Mesenchymal stem cell (in vitro differentiated cells and primary cell): Measurements from ENCODE around the gene SERINC5.

ENCODE experiments used
- DNase-seq: peaks from one replicate; pipeline ENCODE4 v3.0.0-alpha.2; 2013
- H2AFZ ChIP-seq: one replicate; pipeline ENCODE4 v1.6.1; 2013; ENCODE audit warnings: low read depth, mild to moderate bottlenecking, control low read depth, inconsistent platforms, low read length, moderate library complexity
- H2AK5ac ChIP-seq: 2 replicates; pipeline ENCODE4 v1.6.1; 2013; ENCODE audit warnings: low read length, moderate library complexity, mild to moderate bottlenecking, inconsistent platforms; ENCODE audit not compliant: severe bottlenecking
- H2BK120ac ChIP-seq: one replicate; pipeline ENCODE4 v1.6.1; 2013; ENCODE audit warnings: low read depth, mild to moderate bottlenecking, inconsistent platforms, low read length, moderate library complexity
- H2BK12ac ChIP-seq, 2 experiments: one replicate each; pipeline ENCODE4 v1.6.1; 2013; ENCODE audit warnings: inconsistent platforms in 2 of 2, low read length in 2 of 2, mild to moderate bottlenecking in 2 of 2, moderate library complexity in 2 of 2, control low read depth in 1 of 2
- H2BK15ac ChIP-seq: one replicate; pipeline ENCODE4 v1.6.1; 2013; ENCODE audit warnings: mild to moderate bottlenecking, low read depth, inconsistent platforms; ENCODE audit not compliant: poor library complexity, severe bottlenecking
- H2BK5ac ChIP-seq: 2 replicates; pipeline ENCODE4 v1.6.1; 2013; ENCODE audit warnings: low read depth, mild to moderate bottlenecking, low read length, control low read depth, inconsistent platforms; ENCODE audit not compliant: poor library complexity, severe bottlenecking
- H3K14ac ChIP-seq, 2 experiments: one replicate each; pipeline ENCODE4 v1.6.1; 2013; ENCODE audit warnings: inconsistent platforms in 2 of 2, low read length in 2 of 2, control low read depth in 1 of 2, mild to moderate bottlenecking in 1 of 2, moderate library complexity in 1 of 2
- H3K18ac ChIP-seq, 2 experiments: one replicate each; pipeline ENCODE4 v1.6.1; 2013; ENCODE audit warnings: inconsistent platforms in 2 of 2, low read length in 2 of 2, control low read depth in 1 of 2, low read depth in 1 of 2, mild to moderate bottlenecking in 1 of 2
- H3K23ac ChIP-seq, 2 experiments: one replicate each; pipeline ENCODE4 v1.6.1; 2013; ENCODE audit warnings: inconsistent platforms in 2 of 2, low read length in 2 of 2, mild to moderate bottlenecking in 2 of 2, moderate library complexity in 2 of 2, control low read depth in 1 of 2
- H3K27ac ChIP-seq: 2 replicates; pipeline ENCODE4 v1.5.1; 2013; ENCODE audit warnings: mild to moderate bottlenecking, moderate library complexity, low read length, control low read depth, inconsistent platforms; ENCODE audit not compliant: poor library complexity, severe bottlenecking
- H3K27me3 ChIP-seq, 2 experiments: 2 replicates each; pipeline versions ENCODE4 v1.6.1 to v1.7.0; 2013; ENCODE audit warnings: low read length in 2 of 2, mild to moderate bottlenecking in 2 of 2, moderate library complexity in 2 of 2, control low read depth in 1 of 2, inconsistent platforms in 1 of 2; ENCODE audit not compliant: control insufficient read depth in 1 of 2, insufficient read depth in 1 of 2
- H3K36me3 ChIP-seq, 2 experiments: 2 replicates each; pipeline versions ENCODE4 v1.6.1 to v1.7.0; 2013; ENCODE audit warnings: low read length in 2 of 2, control low read depth in 1 of 2, inconsistent platforms in 1 of 2, low read depth in 1 of 2, mild to moderate bottlenecking in 1 of 2; ENCODE audit not compliant: insufficient read depth in 2 of 2, control insufficient read depth in 1 of 2
- H3K4ac ChIP-seq, 2 experiments: one replicate each; pipeline ENCODE4 v1.6.1; 2013; ENCODE audit warnings: inconsistent platforms in 2 of 2, low read length in 2 of 2, mild to moderate bottlenecking in 2 of 2, moderate library complexity in 2 of 2, control low read depth in 1 of 2, low read depth in 1 of 2
- H3K4me1 ChIP-seq: 2 replicates; pipeline ENCODE4 v1.6.1; 2013; ENCODE audit warnings: low read depth, low read length, control low read depth; ENCODE audit not compliant: control insufficient read depth, insufficient read depth
- H3K4me2 ChIP-seq: 2 replicates; pipeline ENCODE4 v1.6.1; 2013; ENCODE audit warnings: low read length, mild to moderate bottlenecking, inconsistent platforms; ENCODE audit not compliant: poor library complexity, severe bottlenecking
- H3K4me3 ChIP-seq, 2 experiments: 2 replicates each; pipeline versions ENCODE4 v1.5.1 to v1.7.0; 2013; ENCODE audit warnings: low read length in 2 of 2, mild to moderate bottlenecking in 2 of 2, control low read depth in 1 of 2, low read depth in 1 of 2; ENCODE audit not compliant: insufficient read depth in 1 of 2
- H3K79me1 ChIP-seq: replicated peaks from 2 replicates; pipeline ENCODE4 v1.6.1; 2013; ENCODE audit warnings: mild to moderate bottlenecking, control low read depth, low read length, inconsistent platforms; ENCODE audit not compliant: poor library complexity, severe bottlenecking
- H3K9ac ChIP-seq: 2 replicates; pipeline ENCODE4 v1.7.0; 2013; ENCODE audit warnings: mild to moderate bottlenecking, low read length, moderate library complexity
- H3K9me3 ChIP-seq: 2 replicates; pipeline ENCODE4 v1.7.0; 2013; ENCODE audit warnings: mild to moderate bottlenecking, low read length; ENCODE audit not compliant: control insufficient read depth
- H4K8ac ChIP-seq: one replicate; pipeline ENCODE4 v1.6.1; 2013; ENCODE audit warnings: inconsistent platforms, mild to moderate bottlenecking, low read length, moderate library complexity
- H4K91ac ChIP-seq: one replicate; pipeline ENCODE4 v1.6.1; 2013; ENCODE audit warnings: mild to moderate bottlenecking, low read length, inconsistent platforms
- WGBS: methylation state at CpG from one replicate; pipeline ENCODE4 v1.1.7; 2013; ENCODE audit warnings: mixed read lengths; 5-methylcytosine and 5-hydroxymethylcytosine counted together

SERINC5 gene

GRCh38 chr5:80260461-80260860 is 4.6 kb upstream of the SERINC5 start:
- Histone ChIP-seq H3K27me3 (no peaks in the 10 kb centered on the region), H3K4me3 (no peak overlapping the region), H3K4me1 (peaks cover 8% of the 10 kb centered on the region), H2AFZ (no peak overlapping the region), H3K9me3 (no peaks in the 10 kb centered on the region), H3K23ac (no peak overlapping the region), H3K9ac (no peak overlapping the region), H2BK15ac (no peak overlapping the region), H3K14ac (no peak overlapping the region), H3K4ac (no peak overlapping the region), H3K27ac (no peak overlapping the region), H3K4me2 (no peak overlapping the region), H4K8ac (no peak overlapping the region), H3K18ac (no peak overlapping the region), H3K79me1 (no peaks in the 10 kb centered on the region), H3K36me3 (no peaks in the 10 kb centered on the region), H4K91ac (no peak overlapping the region), H2BK12ac (no peak overlapping the region), H2BK120ac (no peak overlapping the region), H2AK5ac (no peak overlapping the region), H2BK5ac (no peak overlapping the region)
- DNase-seq, result no peak
- 97% methylated on average over 1 of the region's 1 CpG for WGBS

DNA sequence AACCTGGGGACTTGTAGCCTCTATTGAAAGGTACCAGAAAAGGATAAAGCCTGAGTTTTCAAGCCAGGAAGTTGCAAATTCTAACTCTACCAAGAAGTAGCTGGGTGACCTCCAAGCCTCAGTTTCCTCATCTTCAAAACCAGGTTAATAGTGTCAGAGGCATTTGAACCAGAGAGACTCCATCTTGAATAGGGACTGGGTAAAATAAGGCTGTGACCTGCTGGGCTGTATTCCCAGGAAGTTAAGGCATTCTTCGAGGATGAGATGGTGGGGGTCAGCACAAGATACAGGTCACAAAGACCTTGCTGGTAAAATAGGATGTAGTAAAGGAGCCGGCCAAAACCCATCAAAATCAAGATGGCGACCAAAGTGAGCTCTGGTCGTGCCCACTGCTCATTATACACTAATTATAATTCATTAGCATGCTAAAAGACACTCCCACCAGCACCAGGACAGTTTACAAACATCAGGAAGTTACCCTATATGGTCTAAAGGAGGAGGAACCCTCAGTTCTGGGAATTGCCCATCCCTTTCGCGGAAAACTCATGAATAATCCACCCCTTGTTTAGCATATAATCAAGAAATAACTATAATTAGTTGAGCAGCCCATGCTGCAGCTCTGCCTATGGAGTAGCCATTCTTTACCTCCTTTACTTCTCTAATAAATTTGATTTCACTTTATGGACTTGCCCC is 3.8 kb upstream of the SERINC5 start:
- H3K9me3 ChIP-seq, result no peaks in the 10 kb centered on the region
- 94% methylated on average over 6 of the region's 6 CpGs for WGBS

GRCh38 chr5:80255431-80255810 is 427 bp downstream of the SERINC5 start:
- Histone ChIP-seq H3K4me2 (peak overlapping the region; percentile 96), H2AK5ac (no peak overlapping the region), H3K4me1 (peaks cover 10% of the 10 kb centered on the region), H4K8ac (peak overlapping the region; percentile 57), H3K4me3 (peak overlapping the region; percentile 91 to 98), H3K27me3 (no peaks in the 10 kb centered on the region), H2AFZ (peak overlapping the region; percentile 95), H3K23ac (peak overlapping the region in 1 of 2 experiments; percentile 95), H2BK120ac (peak overlapping the region; percentile 35), H3K36me3 (no peaks in the 10 kb centered on the region), H3K79me1 (peaks cover 20% of the 10 kb centered on the region), H3K4ac (peak overlapping the region in 1 of 2 experiments; percentile 76), H2BK5ac (no peak overlapping the region), H3K9me3 (no peaks in the 10 kb centered on the region), H2BK12ac (no peak overlapping the region), H3K18ac (peak overlapping the region; percentile 87 to 99), H3K14ac (peak overlapping the region in 1 of 2 experiments; percentile 95), H3K27ac (peak overlapping the region; percentile 2), H4K91ac (no peak overlapping the region), H2BK15ac (peak overlapping the region; percentile 36), H3K9ac (peak overlapping the region; percentile 93)
- peak; percentile 74 for DNase-seq
- WGBS, result under 1% methylated on average over 32 of the region's 37 CpGs

More for the DNA sequence above, 3.8 kb upstream of the SERINC5 start:
- Histone ChIP-seq H2BK120ac (no peak overlapping the region), H3K36me3 (no peaks in the 10 kb centered on the region), H3K4me2 (no peak overlapping the region), H3K4ac (no peak overlapping the region), H3K79me1 (no peaks in the 10 kb centered on the region), H3K9ac (no peak overlapping the region), H3K27me3 (no peaks in the 10 kb centered on the region), H3K18ac (no peak overlapping the region), H2BK12ac (no peak overlapping the region), H3K4me1 (peaks cover 8% of the 10 kb centered on the region), H2BK15ac (peak overlapping the region; percentile 28), H2BK5ac (no peak overlapping the region), H4K8ac (no peak overlapping the region), H3K4me3 (no peak overlapping the region), H2AK5ac (no peak overlapping the region), H3K23ac (no peak overlapping the region), H2AFZ (no peak overlapping the region), H4K91ac (no peak overlapping the region), H3K27ac (no peak overlapping the region), H3K14ac (no peak overlapping the region)
- DNase-seq, result no peak

- peak; percentile 56 for DNase-seq
- peak overlapping the region; percentile 11 for H2AFZ ChIP-seq
- H3K4me2 ChIP-seq, result peak overlapping the region; percentile 96
- H2BK12ac ChIP-seq, result no peak overlapping the region
- H2BK15ac ChIP-seq, result no peak overlapping the region
- peak overlapping the region; percentile 17 for H3K27ac ChIP-seq
- H3K14ac ChIP-seq, result no peak overlapping the region
- H3K9me3 ChIP-seq, result no peaks in the 10 kb centered on the region
- H3K18ac ChIP-seq, result no peak overlapping the region
- H2BK120ac ChIP-seq, result no peak overlapping the region
- H4K8ac ChIP-seq, result no peak overlapping the region
- no peaks in the 10 kb centered on the region for H3K27me3 ChIP-seq
- no peak overlapping the region for H4K91ac ChIP-seq
- H3K79me1 ChIP-seq, result peaks cover 22% of the 10 kb centered on the region
- peaks cover 10% of the 10 kb centered on the region for H3K4me1 ChIP-seq
- H3K23ac ChIP-seq, result no peak overlapping the region
- peak overlapping the region; percentile 91 to 98 for H3K4me3 ChIP-seq
- no peak overlapping the region for H3K4ac ChIP-seq
- no peaks in the 10 kb centered on the region for H3K36me3 ChIP-seq
- peak overlapping the region; percentile 93 for H3K9ac ChIP-seq
- WGBS, result 2% methylated on average over 22 of the region's 23 CpGs
- no peak overlapping the region for H2BK5ac ChIP-seq
- H2AK5ac ChIP-seq, result no peak overlapping the region
Measured at GRCh38 chr5:80254767-80255430, 949 bp downstream of the SERINC5 start.
